CD14-positive monocyte (primary cell): ENCODE measurements around the gene TUNAR. TPM values are rescaled to one million over a fixed set of nuclear protein-coding genes. Genes with fewer than 3 reads are reported as not detected.
"Not testable (repeated sequence)": the region's sequence is repeated elsewhere in the genome, so short reads cannot be mapped to it uniquely, and the experiment has no call there.

Source experiments
- DNase-seq, 3 donors: peaks; one replicate each; pipeline ENCODE4 v3.0.0-alpha.2; 2011 to 2022
- H2AFZ ChIP-seq: 2 replicates; pipeline ENCODE4 v1.6.0; 2012; ENCODE audit warnings: mild to moderate bottlenecking, low read depth, low read length, inconsistent platforms; ENCODE audit not compliant: insufficient read depth, poor library complexity, severe bottlenecking
- H3K27ac ChIP-seq, 2 donors: 1 replicate in 1 of 2; 2 replicates in 1 of 2; pipeline ENCODE4 v1.5.1; 2012 to 2013; ENCODE audit warnings: low read length in 2 of 2, control low read depth in 1 of 2, inconsistent platforms in 1 of 2, low read depth in 1 of 2, mild to moderate bottlenecking in 1 of 2
- H3K27me3 ChIP-seq, 2 donors: one replicate each; pipeline versions ENCODE4 v1.6.0 to v1.6.1; 2011 to 2013; ENCODE audit warnings: low read length in 2 of 2; ENCODE audit not compliant: control insufficient read depth in 2 of 2, insufficient read depth in 2 of 2
- H3K36me3 ChIP-seq, 2 donors: replicated peaks in 1 of 2; 1 replicate in 1 of 2; 2 replicates in 1 of 2; pipeline versions ENCODE4 v1.5.1 to v1.6.1; 2012 to 2013; ENCODE audit warnings: low read length in 2 of 2, control low read depth in 1 of 2, inconsistent platforms in 1 of 2, mild to moderate bottlenecking in 1 of 2; ENCODE audit not compliant: insufficient read depth in 2 of 2, control insufficient read depth in 1 of 2
- H3K4me1 ChIP-seq, 2 donors: 1 replicate in 1 of 2; 2 replicates in 1 of 2; pipeline versions ENCODE4 v1.5.1 to v1.6.1; 2012 to 2013; ENCODE audit warnings: low read length in 2 of 2, control low read depth in 1 of 2, inconsistent platforms in 1 of 2, mild to moderate bottlenecking in 1 of 2, moderate library complexity in 1 of 2; ENCODE audit not compliant: insufficient read depth in 2 of 2, control insufficient read depth in 1 of 2
- H3K4me2 ChIP-seq: replicated peaks from 2 replicates; pipeline ENCODE3; 2012; ENCODE audit warnings: low read length, moderate library complexity, mild to moderate bottlenecking; ENCODE audit not compliant: poor library complexity, severe bottlenecking; ENCODE audit errors: extremely low read depth
- H3K4me3 ChIP-seq, 3 experiments: fragments of 200-600 bp in 1 of 3; sonication (generic) in 1 of 3; replicated peaks in 1 of 3; 1 replicate in 2 of 3; 2 replicates in 1 of 3; pipeline ENCODE4 v1.5.1; 2011 to 2013; ENCODE audit warnings: low read length in 3 of 3, mild to moderate bottlenecking in 3 of 3, control low read depth in 2 of 3, low read depth in 2 of 3, inconsistent platforms in 1 of 3, moderate library complexity in 1 of 3
- H3K79me2 ChIP-seq: 2 replicates; pipeline ENCODE4 v1.6.0; 2012; ENCODE audit warnings: mild to moderate bottlenecking, control low read depth, inconsistent platforms, low read length, moderate library complexity; ENCODE audit not compliant: insufficient read depth
- H3K9ac ChIP-seq: 2 replicates; pipeline ENCODE4 v1.6.0; 2017; ENCODE audit warnings: low read length, mild to moderate bottlenecking; ENCODE audit not compliant: insufficient read depth, poor library complexity, severe bottlenecking
- H3K9me3 ChIP-seq, 2 donors: replicated peaks in 1 of 2; 1 replicate in 1 of 2; 2 replicates in 1 of 2; pipeline versions ENCODE4 v1.5.1 to v1.6.1; 2012 to 2013; ENCODE audit warnings: low read length in 2 of 2, control low read depth in 1 of 2; ENCODE audit not compliant: control insufficient read depth in 1 of 2, insufficient read depth in 1 of 2
- H4K20me1 ChIP-seq: 2 replicates; pipeline ENCODE4 v1.6.0; 2012; ENCODE audit warnings: mild to moderate bottlenecking, low read length, control low read depth, moderate library complexity; ENCODE audit not compliant: insufficient read depth
- H3K27ac Mint-ChIP-seq, 7 donors: one replicate each; pipeline ENCODE4 v1.8.0; 2020; ENCODE audit warnings: mild to moderate bottlenecking in 7 of 7, mixed read lengths in 7 of 7, moderate library complexity in 6 of 7, inconsistent platforms in 2 of 7
- H3K27me3 Mint-ChIP-seq, 3 donors: one replicate each; pipeline ENCODE4 v1.8.0; 2021 to 2022; ENCODE audit warnings: low read depth in 3 of 3, mild to moderate bottlenecking in 3 of 3, mixed read lengths in 3 of 3, moderate library complexity in 3 of 3, inconsistent platforms in 1 of 3
- H3K36me3 Mint-ChIP-seq, 2 donors: one replicate each; pipeline ENCODE4 v1.8.0; 2020; ENCODE audit warnings: mixed read lengths in 2 of 2, inconsistent platforms in 1 of 2, mild to moderate bottlenecking in 1 of 2
- H3K4me1 Mint-ChIP-seq: one replicate; pipeline ENCODE4 v1.8.0; 2020; ENCODE audit warnings: mild to moderate bottlenecking, mixed read lengths
- H3K4me3 Mint-ChIP-seq, 2 donors: one replicate each; pipeline ENCODE4 v1.8.0; 2020; ENCODE audit warnings: mild to moderate bottlenecking in 2 of 2, mixed read lengths in 2 of 2, moderate library complexity in 1 of 2
- H3K9me3 Mint-ChIP-seq, 7 donors: one replicate each; pipeline ENCODE4 v1.8.0; 2020 to 2022; ENCODE audit warnings: mixed read lengths in 7 of 7, mild to moderate bottlenecking in 6 of 7, moderate library complexity in 6 of 7, inconsistent platforms in 2 of 7
- CTCF ChIP-seq: fragments of 200-600 bp; IDR thresholded peaks from one replicate; pipeline ENCODE4 v1.8.0; 2022; ENCODE audit warnings: antibody characterized with exemption, mild to moderate bottlenecking
- WGBS: methylation state at CpG from one replicate; pipeline ENCODE4 v1.1.5; 2013; ENCODE audit warnings: missing lambda C conversion rate; ENCODE audit not compliant: insufficient coverage; 5-methylcytosine and 5-hydroxymethylcytosine counted together
- intact Hi-C, 2 donors: fragments of 100-400 bp; cut with micrococcal nuclease; formaldehyde crosslinking; loops; one replicate each; pipeline versions ENCODE4 v1.15.0 to v1.15.1; 2023
- polyA plus RNA-seq, 3 donors: library from polyadenylated mRNA; depleted of rRNA in 1 of 3; unstranded in 2 of 3; stranded (reverse) in 1 of 3; fragments of 300-500 nt in 2 of 3; fragments of >200 nt in 1 of 3; fragmentation: Illumina TruSeq in 2 of 3; gene quantifications; 1 replicate in 2 of 3; 2 replicates in 1 of 3; pipeline ENCODE4 v1.2.3, GENCODE V29; 2012 to 2021

The TUNAR gene
- polyA plus RNA-seq, 3 donors: not detected

- intact Hi-C loops: no loop called here
- Mint-ChIP-seq H3K27me3 (peaks cover 0 to 3% (median 3%) of the 10 kb centered on the region in 3 donors), H3K36me3 (no peaks in the 10 kb centered on the region), H3K27ac (no peak overlapping the region), H3K4me1 (no peaks in the 10 kb centered on the region), H3K4me3 (no peak overlapping the region), H3K9me3 (peaks cover 0 to 8% (median 4%) of the 10 kb centered on the region in 7 donors)
- H3K4me1 ChIP-seq: no peaks in the 10 kb centered on the region
- H4K20me1 ChIP-seq: no peaks in the 10 kb centered on the region
- no peak overlapping the region for H3K4me2 ChIP-seq
- no peak for DNase-seq
- no peaks in the 10 kb centered on the region for H3K36me3 ChIP-seq
- no peak for TF ChIP-seq CTCF
- WGBS: 100% methylated on average over 1 of the region's 2 CpGs
- no peaks in the 10 kb centered on the region for H3K79me2 ChIP-seq
- no peak overlapping the region for H3K4me3 ChIP-seq
- peaks cover 0 to 7% of the 10 kb centered on the region in 2 donors for H3K9me3 ChIP-seq
- no peak overlapping the region for H3K27ac ChIP-seq
- no peaks in the 10 kb centered on the region for H3K27me3 ChIP-seq
- H3K9ac ChIP-seq: no peak overlapping the region
- H2AFZ ChIP-seq: no peak overlapping the region
Observed at GRCh38 chr14:95964901-95965300, 88.3 kb downstream of the TUNAR start.

- H3K27me3 Mint-ChIP-seq: not testable (repeated sequence)
Observed at GRCh38 chr14:95968048-95968447, 91.4 kb downstream of the TUNAR start.

More at GRCh38 chr14:95968048-95968447, 91.4 kb downstream of the TUNAR start:
- H3K27ac ChIP-seq, H3K27me3 ChIP-seq, H3K36me3 Mint-ChIP-seq, H3K9ac ChIP-seq, H3K4me1 Mint-ChIP-seq, H3K4me3 Mint-ChIP-seq, H3K4me2 ChIP-seq, DNase-seq, H3K4me1 ChIP-seq, H3K36me3 ChIP-seq, H3K79me2 ChIP-seq, H4K20me1 ChIP-seq, H3K9me3 ChIP-seq, intact Hi-C loops, H3K27ac Mint-ChIP-seq, H2AFZ ChIP-seq, H3K4me3 ChIP-seq: not testable (repeated sequence)
- H3K9me3 Mint-ChIP-seq: peaks cover 2 to 12% (median 7%) of the 10 kb centered on the region in 7 donors
- WGBS: 75% methylated on average over 4 of the region's 4 CpGs

Other genes with a start within 250 kb of the TUNAR start
- gene TCL1B, start 190.4 kb upstream of the TUNAR start, polyA plus RNA-seq: not detected
- 1 to 10 TPM; 1.0 to 1.3 (median 1.1) TPM for gene TCL1A, start 162.7 kb upstream of the TUNAR start, polyA plus RNA-seq
- gene C14orf132, start 162.5 kb downstream of the TUNAR start, polyA plus RNA-seq: not detected